Naive B cell (primary cell): ENCODE measurements around the gene CAMK2G. TPM values are rescaled to one million over a fixed set of nuclear protein-coding genes. Genes with fewer than 3 reads are reported as not detected.
A peak's percentile ranks its signal among the peaks of the same experiment; 100 is the strongest.

Experiments
- ATAC-seq, 2 donors: fragments of 150-1000 bp; cut with Tn5 transposase; 2 replicates each; pipeline ENCODE4 v1.10.0; 2021; ENCODE audit warnings: low read depth in 2 of 2, mild to moderate bottlenecking in 2 of 2, moderate library complexity in 2 of 2
- DNase-seq: peaks from one replicate; pipeline ENCODE4 v3.0.0; 2022
- H3K27ac Mint-ChIP-seq, 6 donors: one replicate each; pipeline ENCODE4 v1.8.0; 2020 to 2022; ENCODE audit warnings: mild to moderate bottlenecking in 6 of 6, mixed read lengths in 6 of 6, moderate library complexity in 5 of 6, inconsistent platforms in 2 of 6
- H3K27me3 Mint-ChIP-seq, 3 donors: one replicate each; pipeline ENCODE4 v1.8.0; 2021 to 2022; ENCODE audit warnings: mixed read lengths in 3 of 3, mild to moderate bottlenecking in 1 of 3
- H3K36me3 Mint-ChIP-seq, 2 donors: one replicate each; pipeline ENCODE4 v1.8.0; 2020 to 2022; ENCODE audit warnings: mixed read lengths in 2 of 2, inconsistent platforms in 1 of 2, mild to moderate bottlenecking in 1 of 2
- H3K4me1 Mint-ChIP-seq, 3 donors: one replicate each; pipeline ENCODE4 v1.8.0; 2020 to 2022; ENCODE audit warnings: mixed read lengths in 3 of 3, inconsistent platforms in 1 of 3, mild to moderate bottlenecking in 1 of 3, moderate library complexity in 1 of 3
- H3K4me3 Mint-ChIP-seq, 8 donors: one replicate each; pipeline ENCODE4 v1.8.0; 2020 to 2022; ENCODE audit warnings: mild to moderate bottlenecking in 8 of 8, mixed read lengths in 8 of 8, moderate library complexity in 8 of 8, inconsistent platforms in 2 of 8
- H3K9me3 Mint-ChIP-seq, 7 donors: one replicate each; pipeline ENCODE4 v1.8.0; 2020 to 2022; ENCODE audit warnings: mixed read lengths in 7 of 7, mild to moderate bottlenecking in 5 of 7, inconsistent platforms in 2 of 7, moderate library complexity in 1 of 7
- polyA plus RNA-seq, 6 donors: library from polyadenylated mRNA; unstranded; fragments of 300-500 nt; fragmentation: Illumina TruSeq; gene quantifications; one replicate each; pipeline ENCODE4 v1.2.3, GENCODE V29; 2021; ENCODE audit warnings: low read depth in 6 of 6

Gene CAMK2G
- polyA plus RNA-seq, 6 donors from 2014 or later, result 1.7 to 5.1 (median 3.6) TPM

DNA sequence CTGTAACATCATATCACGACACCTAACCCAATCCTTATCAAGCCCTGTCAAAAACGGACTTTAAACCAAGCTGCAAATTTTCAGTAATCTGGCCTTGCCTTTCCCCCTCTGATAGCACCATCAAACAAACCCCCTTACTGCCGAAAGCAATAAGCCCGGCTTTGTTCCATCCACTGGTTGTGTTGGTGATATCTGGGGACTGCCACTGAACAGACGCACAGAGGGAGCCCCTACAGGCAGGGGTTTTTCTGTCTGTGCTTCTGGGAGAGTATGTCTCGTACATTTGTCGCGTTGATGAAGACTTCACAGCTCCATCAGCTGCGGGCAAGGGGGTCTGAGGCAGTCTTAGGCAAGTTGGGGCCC lies 36.0 kb upstream of the CAMK2G start:
- H3K36me3 Mint-ChIP-seq, result no peaks in the 10 kb centered on the region
- no peaks in the 10 kb centered on the region for H3K9me3 Mint-ChIP-seq
- DNase-seq, result no peak
- peak; percentile 50 to 54 for ATAC-seq
- H3K27me3 Mint-ChIP-seq, result peaks cover 17 to 38% (median 33%) of the 10 kb centered on the region in 3 donors
- H3K4me1 Mint-ChIP-seq, result peaks cover 17 to 36% (median 32%) of the 10 kb centered on the region in 3 donors
- H3K27ac Mint-ChIP-seq, result peak overlapping the region in 2 of 6 donors; percentile 28 to 89
- H3K4me3 Mint-ChIP-seq, result peak overlapping the region; percentile 82 to 98 (median 92)

DNA sequence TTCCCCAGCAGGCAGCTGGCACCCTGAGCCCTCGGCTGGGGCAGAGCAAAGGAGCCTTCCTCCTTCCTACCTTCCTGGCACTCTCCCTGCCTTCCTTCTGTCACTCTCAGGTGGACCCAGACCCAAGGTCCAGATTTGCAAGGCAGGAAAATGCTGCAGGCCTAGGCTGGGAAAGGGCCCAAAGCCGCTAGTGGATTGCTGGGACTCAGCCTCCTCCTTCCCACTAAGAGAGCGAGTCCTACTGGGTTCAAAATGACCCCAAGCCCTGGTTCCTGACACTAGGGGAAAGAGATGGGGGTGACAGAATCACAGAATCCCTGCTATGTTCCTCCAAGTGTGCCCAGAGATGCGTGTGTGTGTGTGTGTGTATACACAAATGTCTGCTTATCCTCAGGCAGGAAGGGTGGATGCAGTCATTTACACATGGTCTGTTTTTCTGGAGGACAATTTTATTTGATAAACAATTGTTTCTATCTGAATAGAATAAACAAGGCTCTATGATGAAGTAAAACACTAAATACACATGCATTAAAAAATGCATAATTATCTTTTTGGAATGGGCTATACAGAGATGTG lies 35.3 kb upstream of the CAMK2G start:
- peaks cover 17 to 36% (median 32%) of the 10 kb centered on the region in 3 donors for H3K4me1 Mint-ChIP-seq
- DNase-seq (no peak), ATAC-seq (no peak)
- no peak overlapping the region for H3K27ac Mint-ChIP-seq
- H3K36me3 Mint-ChIP-seq, result no peaks in the 10 kb centered on the region
- peak overlapping the region in 5 of 8 donors; percentile 59 to 98 (median 88) for H3K4me3 Mint-ChIP-seq
- no peaks in the 10 kb centered on the region for H3K9me3 Mint-ChIP-seq
- H3K27me3 Mint-ChIP-seq, result peaks cover 17 to 42% (median 37%) of the 10 kb centered on the region in 3 donors

DNA sequence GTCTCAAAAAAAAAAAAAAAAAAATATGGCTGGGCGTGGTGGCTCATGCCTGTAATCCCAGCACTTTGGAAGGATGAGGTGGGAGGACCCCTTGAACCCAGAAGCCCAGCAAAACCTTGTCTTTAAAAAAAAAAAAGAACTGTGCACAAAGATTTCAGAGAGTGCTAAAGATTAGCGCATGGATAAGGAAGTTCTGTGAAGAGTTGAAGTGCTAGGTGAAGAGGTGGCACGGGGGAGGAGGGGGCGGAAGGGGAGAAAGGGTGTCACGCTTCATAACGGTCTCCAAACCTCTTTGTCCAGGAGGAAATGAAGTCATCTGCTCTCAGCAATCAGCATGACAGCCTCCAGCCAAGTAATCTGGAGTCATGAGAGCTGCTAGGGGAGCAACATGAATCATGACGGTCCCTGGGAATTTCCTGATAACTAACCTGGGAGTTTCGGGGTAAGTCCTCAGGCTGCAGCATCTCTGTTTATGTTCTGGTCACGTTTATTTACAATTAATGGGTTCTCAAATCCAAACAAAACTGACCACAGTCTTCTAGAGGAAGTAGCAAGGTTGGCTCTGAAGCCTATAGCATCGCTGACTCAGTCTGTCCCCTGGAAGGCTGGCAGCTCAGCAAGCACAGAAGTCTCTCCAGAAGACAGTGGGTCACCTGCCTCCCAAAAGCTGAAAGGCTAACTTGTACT lies 34.6 kb upstream of the CAMK2G start:
- peak; percentile 34 for DNase-seq
- H3K36me3 Mint-ChIP-seq, result no peaks in the 10 kb centered on the region
- H3K27ac Mint-ChIP-seq, result no peak overlapping the region
- H3K9me3 Mint-ChIP-seq, result no peaks in the 10 kb centered on the region
- peaks cover 21 to 46% (median 43%) of the 10 kb centered on the region in 3 donors for H3K27me3 Mint-ChIP-seq
- H3K4me1 Mint-ChIP-seq, result peaks cover 17 to 36% (median 32%) of the 10 kb centered on the region in 3 donors
- peak; percentile 43 to 44 for ATAC-seq
- peak overlapping the region in 5 of 8 donors; percentile 30 to 82 (median 53) for H3K4me3 Mint-ChIP-seq

DNA sequence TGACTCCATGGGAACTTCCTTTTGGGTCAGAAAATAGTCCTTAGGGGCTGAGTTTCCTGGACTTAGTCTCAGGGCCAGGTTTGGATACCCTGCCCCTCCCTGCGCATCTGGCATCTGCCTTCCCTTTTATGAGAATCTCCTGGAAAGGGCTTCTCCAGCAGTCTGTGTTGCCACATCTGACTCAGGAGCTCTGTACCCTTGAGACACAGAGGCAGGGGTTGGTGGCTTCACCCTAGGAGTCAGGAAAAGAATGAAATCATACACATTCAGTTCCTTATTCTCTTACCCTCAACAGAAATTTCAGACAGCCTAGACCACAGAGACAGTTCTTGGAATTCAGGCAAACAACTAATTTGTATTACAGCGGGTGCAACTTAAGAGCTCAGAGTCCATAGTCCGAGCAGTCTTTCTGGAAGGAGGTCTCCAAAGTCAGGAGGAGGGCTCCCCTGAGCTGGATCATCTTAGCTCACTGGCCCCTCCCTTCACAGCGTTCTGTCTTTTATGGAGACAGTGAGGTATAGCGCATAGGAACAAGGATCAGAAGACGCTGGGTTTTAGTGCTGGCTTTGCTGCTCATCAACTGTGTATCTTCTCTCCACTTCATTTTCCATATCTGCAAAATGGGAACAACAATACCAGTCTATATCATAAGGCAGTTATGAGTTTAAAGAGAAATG lies 33.6 kb upstream of the CAMK2G start:
- H3K27ac Mint-ChIP-seq, result no peak overlapping the region
- H3K4me1 Mint-ChIP-seq, result peaks cover 17 to 36% (median 32%) of the 10 kb centered on the region in 3 donors
- no peak for DNase-seq
- peak overlapping the region in 4 of 8 donors; percentile 18 to 54 (median 38) for H3K4me3 Mint-ChIP-seq
- H3K27me3 Mint-ChIP-seq, result peaks cover 21 to 43% (median 40%) of the 10 kb centered on the region in 3 donors
- H3K36me3 Mint-ChIP-seq, result no peaks in the 10 kb centered on the region
- no peaks in the 10 kb centered on the region for H3K9me3 Mint-ChIP-seq
- no peak for ATAC-seq

- Mint-ChIP-seq H3K27ac (peak overlapping the region in 1 of 6 donors; percentile 62), H3K4me3 (no peak overlapping the region), H3K9me3 (no peaks in the 10 kb centered on the region), H3K36me3 (no peaks in the 10 kb centered on the region), H3K27me3 (peaks cover 24 to 42% (median 37%) of the 10 kb centered on the region in 3 donors), H3K4me1 (peaks cover 13 to 31% (median 28%) of the 10 kb centered on the region in 3 donors)
- DNase-seq, result no peak
- no peak for ATAC-seq
These were observed 32.4 kb upstream of the CAMK2G start for GRCh38 chr10:73906524-73907447.

DNA sequence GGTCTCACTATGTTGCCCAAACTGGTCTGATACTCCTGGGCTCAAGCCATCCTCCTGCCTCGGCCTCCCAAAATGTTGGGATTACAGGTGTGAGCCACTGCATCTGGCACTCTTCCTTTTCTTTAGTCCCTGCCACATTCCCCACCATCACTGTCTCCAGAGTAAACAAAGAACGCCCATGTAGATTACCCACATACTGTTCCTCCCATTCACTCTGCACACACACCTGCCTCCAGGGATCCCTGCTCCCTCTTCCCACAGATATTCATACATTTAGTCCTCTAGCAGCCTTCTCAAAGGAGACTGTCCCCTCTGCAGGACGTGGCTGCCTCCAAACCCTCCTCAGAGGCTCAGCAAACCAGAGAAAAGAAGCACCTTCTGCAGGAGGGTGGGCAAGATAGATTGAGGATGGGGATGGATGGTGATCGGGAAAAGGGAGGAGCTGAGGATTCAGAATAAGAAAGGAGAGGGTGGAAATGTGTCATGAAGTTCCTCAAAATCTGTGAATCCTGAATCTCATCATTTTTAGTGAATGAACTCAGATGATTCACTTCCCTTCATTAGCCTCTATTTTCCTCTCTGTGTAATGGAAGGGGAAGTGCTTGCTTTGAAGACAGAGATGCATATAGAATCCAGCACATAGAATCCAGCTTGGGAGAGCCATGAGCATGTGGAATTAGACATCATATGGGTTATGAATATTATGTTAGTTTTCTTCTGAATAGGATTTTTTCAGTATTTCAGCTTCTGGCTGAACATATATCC lies 31.1 kb upstream of the CAMK2G start:
- Mint-ChIP-seq H3K4me3 (no peak overlapping the region), H3K36me3 (no peaks in the 10 kb centered on the region), H3K9me3 (no peaks in the 10 kb centered on the region), H3K27ac (peak overlapping the region in 1 of 6 donors; percentile 44), H3K27me3 (peaks cover 25 to 31% (median 29%) of the 10 kb centered on the region in 3 donors), H3K4me1 (peaks cover 5 to 21% (median 18%) of the 10 kb centered on the region in 3 donors)
- ATAC-seq (no peak), DNase-seq (no peak)

DNA sequence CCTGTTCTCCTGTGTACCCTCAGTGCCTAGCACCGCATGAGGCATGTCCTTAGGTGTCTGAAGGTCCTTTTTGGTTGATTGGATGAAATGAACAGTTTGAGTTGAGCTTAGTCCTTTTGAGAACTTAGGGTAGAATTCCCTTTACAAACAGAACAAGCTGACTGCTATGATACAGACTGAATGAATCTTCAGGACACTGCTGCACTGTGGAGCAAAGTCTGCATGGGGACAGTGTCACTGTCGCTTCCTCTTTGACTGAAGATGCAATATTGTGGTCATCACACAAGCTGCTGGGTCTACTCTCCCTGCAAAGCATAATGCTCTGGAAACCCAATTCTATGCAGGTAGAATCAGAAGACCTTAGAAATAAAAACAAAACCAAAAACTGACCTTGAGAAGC lies 28.0 kb upstream of the CAMK2G start:
- H3K4me3 Mint-ChIP-seq, result no peak overlapping the region
- DNase-seq, result no peak
- no peak overlapping the region for H3K27ac Mint-ChIP-seq
- no peaks in the 10 kb centered on the region for H3K36me3 Mint-ChIP-seq
- H3K27me3 Mint-ChIP-seq, result peaks cover 10 to 37% (median 22%) of the 10 kb centered on the region in 3 donors
- no peaks in the 10 kb centered on the region for H3K9me3 Mint-ChIP-seq
- H3K4me1 Mint-ChIP-seq, result peaks cover 0 to 1% (median 0%) of the 10 kb centered on the region in 3 donors
- no peak for ATAC-seq

DNA sequence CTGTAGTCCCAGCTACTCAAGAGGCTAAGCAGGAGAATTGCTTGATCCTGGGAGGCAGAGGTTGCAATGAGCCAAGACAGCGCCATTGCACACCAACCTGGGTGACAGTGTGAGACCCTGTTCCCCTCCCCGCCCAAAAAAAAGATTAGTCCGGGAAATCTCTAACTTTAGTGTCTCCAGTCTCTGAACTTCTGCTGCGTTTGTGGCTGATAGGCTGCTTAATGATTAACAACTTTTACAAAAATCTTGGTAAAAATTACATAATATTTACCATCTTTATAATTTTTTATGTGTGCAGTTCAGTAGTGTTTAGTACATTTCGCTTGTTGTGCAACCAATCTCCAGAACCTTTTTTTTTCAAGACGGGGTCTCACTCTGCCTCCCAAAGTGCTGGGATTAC lies 26.9 kb upstream of the CAMK2G start:
- ATAC-seq, result no peak
- DNase-seq, result no peak
- no peak overlapping the region for H3K4me3 Mint-ChIP-seq
- no peak overlapping the region for H3K27ac Mint-ChIP-seq
- H3K4me1 Mint-ChIP-seq, result peaks cover 0 to 1% (median 0%) of the 10 kb centered on the region in 3 donors
- no peaks in the 10 kb centered on the region for H3K36me3 Mint-ChIP-seq
- no peaks in the 10 kb centered on the region for H3K9me3 Mint-ChIP-seq
- H3K27me3 Mint-ChIP-seq, result peaks cover 10 to 26% (median 22%) of the 10 kb centered on the region in 3 donors

GRCh38 chr10:73900064-73900463 lies 25.7 kb upstream of the CAMK2G start:
- no peaks in the 10 kb centered on the region for H3K36me3 Mint-ChIP-seq
- no peak for ATAC-seq
- no peaks in the 10 kb centered on the region for H3K9me3 Mint-ChIP-seq
- peaks cover 0 to 1% (median 0%) of the 10 kb centered on the region in 3 donors for H3K4me1 Mint-ChIP-seq
- peaks cover 10 to 20% (median 13%) of the 10 kb centered on the region in 3 donors for H3K27me3 Mint-ChIP-seq
- no peak overlapping the region for H3K4me3 Mint-ChIP-seq
- DNase-seq, result no peak
- peak overlapping the region in 1 of 6 donors; percentile 49 for H3K27ac Mint-ChIP-seq

DNA sequence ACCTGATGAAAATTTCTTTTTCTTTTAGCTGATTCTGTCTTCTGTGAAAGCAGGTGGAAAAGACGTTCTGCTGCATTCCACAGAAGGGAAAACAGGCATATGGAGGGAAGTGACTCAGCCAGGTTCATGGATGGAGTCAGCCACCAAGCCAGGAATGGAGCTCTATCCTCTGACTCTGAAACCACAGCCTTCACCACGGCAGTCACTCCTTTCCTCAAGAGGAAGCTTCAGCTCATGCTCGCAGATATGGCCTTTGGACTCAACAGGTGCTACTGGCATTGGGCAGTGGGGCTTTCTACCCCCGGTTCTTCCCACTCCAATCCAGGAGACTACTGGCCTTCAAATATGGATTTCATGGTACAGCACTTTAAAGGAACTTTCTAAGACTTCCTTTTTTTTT lies 25.1 kb upstream of the CAMK2G start:
- peaks cover 9 to 18% (median 10%) of the 10 kb centered on the region in 3 donors for H3K27me3 Mint-ChIP-seq
- no peaks in the 10 kb centered on the region for H3K36me3 Mint-ChIP-seq
- no peak overlapping the region for H3K27ac Mint-ChIP-seq
- no peak overlapping the region for H3K4me3 Mint-ChIP-seq
- H3K4me1 Mint-ChIP-seq, result peaks cover 0 to 1% (median 0%) of the 10 kb centered on the region in 3 donors
- H3K9me3 Mint-ChIP-seq, result no peaks in the 10 kb centered on the region
- ATAC-seq (no peak), DNase-seq (no peak)

GRCh38 chr10:73898730-73899410 lies 24.5 kb upstream of the CAMK2G start:
- Mint-ChIP-seq H3K36me3 (no peaks in the 10 kb centered on the region), H3K27ac (peak overlapping the region in 1 of 6 donors; percentile 17), H3K9me3 (no peaks in the 10 kb centered on the region), H3K4me3 (no peak overlapping the region), H3K27me3 (peaks cover 5 to 15% (median 7%) of the 10 kb centered on the region in 3 donors), H3K4me1 (peaks cover 0 to 1% (median 0%) of the 10 kb centered on the region in 3 donors)
- DNase-seq (no peak), ATAC-seq (no peak)

DNA sequence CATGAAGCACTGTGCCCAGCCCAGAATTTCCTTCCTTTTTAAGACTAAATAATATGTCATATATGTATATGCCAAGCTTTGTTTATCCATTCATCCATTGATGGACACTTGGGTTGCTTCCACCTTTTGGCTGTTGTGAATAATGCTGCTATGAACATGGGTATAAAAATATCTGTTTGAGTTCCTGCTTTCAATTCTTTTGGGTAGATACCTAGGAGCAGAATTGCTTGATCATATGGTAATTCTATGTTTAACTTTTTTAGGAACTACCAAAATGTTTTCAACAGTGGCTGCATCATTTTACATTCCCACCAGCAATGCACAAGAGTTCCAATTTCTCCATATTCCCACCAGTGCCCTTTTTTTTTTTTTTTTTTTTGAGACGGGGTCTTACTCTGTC lies 23.3 kb upstream of the CAMK2G start:
- Mint-ChIP-seq H3K4me3 (no peak overlapping the region), H3K36me3 (no peaks in the 10 kb centered on the region), H3K4me1 (peaks cover 0 to 1% (median 0%) of the 10 kb centered on the region in 3 donors), H3K27me3 (peaks cover 5 to 15% (median 7%) of the 10 kb centered on the region in 3 donors), H3K9me3 (no peaks in the 10 kb centered on the region), H3K27ac (no peak overlapping the region)
- no peak for ATAC-seq
- no peak for DNase-seq
